Ishikawa (cell line): ENCODE results near the gene STK17B.

Experiments
- CEBPB ChIP-seq: IDR thresholded peaks from 2 replicates; pipeline ENCODE4 v1.6.1; 2012
- CREB1 ChIP-seq: IDR thresholded peaks from 2 replicates; pipeline ENCODE4 v1.6.1; 2012; ENCODE audit warnings: low read depth
- EGR1 ChIP-seq: IDR thresholded peaks from 2 replicates; pipeline ENCODE4 v1.6.1; 2012
- EP300 ChIP-seq: IDR thresholded peaks from 2 replicates; pipeline ENCODE4 v1.6.1; 2012; ENCODE audit warnings: borderline replicate concordance
- MAX ChIP-seq: IDR thresholded peaks from 2 replicates; pipeline ENCODE4 v1.6.1; 2012
- NFIC ChIP-seq: IDR thresholded peaks from 2 replicates; pipeline ENCODE4 v1.6.1; 2012
- RAD21 ChIP-seq: IDR thresholded peaks from 2 replicates; pipeline ENCODE4 v1.6.1; 2012; ENCODE audit warnings: low read depth
- TAF1 ChIP-seq: IDR thresholded peaks from 2 replicates; pipeline ENCODE4 v1.6.1; 2012; ENCODE audit warnings: low read depth, mild to moderate bottlenecking
- TCF12 ChIP-seq: IDR thresholded peaks from 2 replicates; pipeline ENCODE4 v1.6.1; 2012; ENCODE audit warnings: low read depth
- TEAD4 ChIP-seq: IDR thresholded peaks from 2 replicates; pipeline ENCODE4 v1.6.1; 2012
- ZBTB7A ChIP-seq: IDR thresholded peaks from 2 replicates; pipeline ENCODE4 v1.6.1; 2012; ENCODE audit warnings: low read depth
- TF ChIP-seq, protein P1 (sequence below): IDR thresholded peaks from 2 replicates; pipeline ENCODE4 v1.6.1; 2012
- TF ChIP-seq, protein P2 (sequence below): IDR thresholded peaks from 2 replicates; pipeline ENCODE4 v1.6.1; 2012; ENCODE audit warnings: low read depth, mild to moderate bottlenecking

The STK17B gene

GRCh38 chr2:196088203-196088602 is 83.2 kb downstream of the STK17B start:
- no peak for TF ChIP-seq RAD21
- no peak for TF ChIP-seq EP300
- TF ChIP-seq, protein P1, sequence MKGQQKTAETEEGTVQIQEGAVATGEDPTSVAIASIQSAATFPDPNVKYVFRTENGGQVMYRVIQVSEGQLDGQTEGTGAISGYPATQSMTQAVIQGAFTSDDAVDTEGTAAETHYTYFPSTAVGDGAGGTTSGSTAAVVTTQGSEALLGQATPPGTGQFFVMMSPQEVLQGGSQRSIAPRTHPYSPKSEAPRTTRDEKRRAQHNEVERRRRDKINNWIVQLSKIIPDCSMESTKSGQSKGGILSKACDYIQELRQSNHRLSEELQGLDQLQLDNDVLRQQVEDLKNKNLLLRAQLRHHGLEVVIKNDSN: no peak
- no peak for TF ChIP-seq TEAD4
- TF ChIP-seq CREB1: no peak
- no peak for TF ChIP-seq MAX

GRCh38 chr2:196086517-196087368 is 84.6 kb downstream of the STK17B start:
- TF ChIP-seq EGR1: no peak
- TF ChIP-seq EP300: no peak
- no peak for TF ChIP-seq TEAD4
- TF ChIP-seq CREB1: no peak
- TF ChIP-seq, protein P2, sequence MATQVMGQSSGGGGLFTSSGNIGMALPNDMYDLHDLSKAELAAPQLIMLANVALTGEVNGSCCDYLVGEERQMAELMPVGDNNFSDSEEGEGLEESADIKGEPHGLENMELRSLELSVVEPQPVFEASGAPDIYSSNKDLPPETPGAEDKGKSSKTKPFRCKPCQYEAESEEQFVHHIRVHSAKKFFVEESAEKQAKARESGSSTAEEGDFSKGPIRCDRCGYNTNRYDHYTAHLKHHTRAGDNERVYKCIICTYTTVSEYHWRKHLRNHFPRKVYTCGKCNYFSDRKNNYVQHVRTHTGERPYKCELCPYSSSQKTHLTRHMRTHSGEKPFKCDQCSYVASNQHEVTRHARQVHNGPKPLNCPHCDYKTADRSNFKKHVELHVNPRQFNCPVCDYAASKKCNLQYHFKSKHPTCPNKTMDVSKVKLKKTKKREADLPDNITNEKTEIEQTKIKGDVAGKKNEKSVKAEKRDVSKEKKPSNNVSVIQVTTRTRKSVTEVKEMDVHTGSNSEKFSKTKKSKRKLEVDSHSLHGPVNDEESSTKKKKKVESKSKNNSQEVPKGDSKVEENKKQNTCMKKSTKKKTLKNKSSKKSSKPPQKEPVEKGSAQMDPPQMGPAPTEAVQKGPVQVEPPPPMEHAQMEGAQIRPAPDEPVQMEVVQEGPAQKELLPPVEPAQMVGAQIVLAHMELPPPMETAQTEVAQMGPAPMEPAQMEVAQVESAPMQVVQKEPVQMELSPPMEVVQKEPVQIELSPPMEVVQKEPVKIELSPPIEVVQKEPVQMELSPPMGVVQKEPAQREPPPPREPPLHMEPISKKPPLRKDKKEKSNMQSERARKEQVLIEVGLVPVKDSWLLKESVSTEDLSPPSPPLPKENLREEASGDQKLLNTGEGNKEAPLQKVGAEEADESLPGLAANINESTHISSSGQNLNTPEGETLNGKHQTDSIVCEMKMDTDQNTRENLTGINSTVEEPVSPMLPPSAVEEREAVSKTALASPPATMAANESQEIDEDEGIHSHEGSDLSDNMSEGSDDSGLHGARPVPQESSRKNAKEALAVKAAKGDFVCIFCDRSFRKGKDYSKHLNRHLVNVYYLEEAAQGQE: no peak
- TF ChIP-seq ZBTB7A: no peak
- TF ChIP-seq CEBPB: no peak
- no peak for TF ChIP-seq NFIC

- TF ChIP-seq TAF1: no peak
- no peak for TF ChIP-seq MAX
- no peak for TF ChIP-seq CEBPB
- TF ChIP-seq, protein P1: no peak
- TF ChIP-seq EP300: no peak
- TF ChIP-seq EGR1: no peak
- no peak for TF ChIP-seq TEAD4
- TF ChIP-seq TCF12: no peak
- TF ChIP-seq NFIC: no peak
- no peak for TF ChIP-seq RAD21
These were observed 87.8 kb downstream of the STK17B start for GRCh38 chr2:196083601-196084000.
